Gastrocnemius medialis (tissue), 4 donors: ENCODE data around the gene TLR9.

Source experiments
- POLR2A ChIP-seq, 2 donors: fragments of 450-650 bp; IDR thresholded peaks; one replicate each; pipeline ENCODE4 v1.6.1; 2017; ENCODE audit warnings: antibody characterized with exemption in 2 of 2, mild to moderate bottlenecking in 2 of 2, moderate library complexity in 2 of 2
- TF ChIP-seq, protein P1 (sequence below), 5 experiments: fragments of 450-650 bp in 3 of 5; fragments of 200-600 bp in 2 of 5; sonication (generic) in 2 of 5; IDR thresholded peaks in 4 of 5; conservative IDR thresholded peaks in 1 of 5; 1 replicate in 4 of 5; 2 replicates in 1 of 5; pipeline ENCODE4 v1.5.1; 2016 to 2019; ENCODE audit warnings: antibody characterized with exemption in 5 of 5, mild to moderate bottlenecking in 3 of 5, moderate library complexity in 3 of 5

DNA sequence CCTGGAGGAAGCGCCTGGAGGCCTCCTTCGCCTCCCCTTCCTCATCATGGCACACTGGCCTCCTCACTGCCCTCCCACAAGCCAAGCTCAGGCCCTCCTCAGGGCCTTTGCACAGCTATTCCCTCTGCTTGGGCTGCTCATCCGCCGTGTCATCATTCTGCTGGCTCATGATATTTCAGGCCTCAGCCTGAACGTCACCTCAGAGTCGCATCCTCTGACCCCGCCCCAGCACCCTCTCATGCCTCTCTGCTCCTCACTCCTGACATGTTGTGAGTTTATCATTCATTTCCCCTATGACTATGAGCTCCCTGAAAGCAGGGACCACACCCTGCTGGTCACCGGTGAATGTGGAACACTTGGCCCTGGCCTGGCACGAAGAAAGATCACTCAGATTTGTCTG, 50.5 kb downstream of the TLR9 start:
- TF ChIP-seq, protein P1, sequence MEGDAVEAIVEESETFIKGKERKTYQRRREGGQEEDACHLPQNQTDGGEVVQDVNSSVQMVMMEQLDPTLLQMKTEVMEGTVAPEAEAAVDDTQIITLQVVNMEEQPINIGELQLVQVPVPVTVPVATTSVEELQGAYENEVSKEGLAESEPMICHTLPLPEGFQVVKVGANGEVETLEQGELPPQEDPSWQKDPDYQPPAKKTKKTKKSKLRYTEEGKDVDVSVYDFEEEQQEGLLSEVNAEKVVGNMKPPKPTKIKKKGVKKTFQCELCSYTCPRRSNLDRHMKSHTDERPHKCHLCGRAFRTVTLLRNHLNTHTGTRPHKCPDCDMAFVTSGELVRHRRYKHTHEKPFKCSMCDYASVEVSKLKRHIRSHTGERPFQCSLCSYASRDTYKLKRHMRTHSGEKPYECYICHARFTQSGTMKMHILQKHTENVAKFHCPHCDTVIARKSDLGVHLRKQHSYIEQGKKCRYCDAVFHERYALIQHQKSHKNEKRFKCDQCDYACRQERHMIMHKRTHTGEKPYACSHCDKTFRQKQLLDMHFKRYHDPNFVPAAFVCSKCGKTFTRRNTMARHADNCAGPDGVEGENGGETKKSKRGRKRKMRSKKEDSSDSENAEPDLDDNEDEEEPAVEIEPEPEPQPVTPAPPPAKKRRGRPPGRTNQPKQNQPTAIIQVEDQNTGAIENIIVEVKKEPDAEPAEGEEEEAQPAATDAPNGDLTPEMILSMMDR (IDR thresholded peaks at IDR 0.05 in 4 of 5, conservative IDR thresholded peaks at IDR 0.05 in 1 of 5): no peak
- no peak for TF ChIP-seq POLR2A (IDR thresholded peaks at IDR 0.05)
